NCI-H2196 treated with DMSO at 0.1 percent for 48 hours (cell line): ENCODE data around the gene FRAS1.

ENCODE experiments used
- DNase-seq: peaks from one replicate; lab custom pipeline; 2025; ENCODE audit not compliant: unreplicated experiment; lab: John Stamatoyannopoulos, UW

Gene FRAS1

GRCh38 chr4:78568640-78569305 is 511.6 kb downstream of the FRAS1 start:
- no peak for DNase-seq

GRCh38 chr4:78569306-78569821 is 512.2 kb downstream of the FRAS1 start:
- DNase-seq: no peak

- DNase-seq: no peak
Measured at GRCh38 chr4:78570117-78570516, 513.0 kb downstream of the FRAS1 start.

- no peak for DNase-seq
Measured at GRCh38 chr4:78571804-78572203, 514.7 kb downstream of the FRAS1 start.

- DNase-seq: no peak
Measured at GRCh38 chr4:78578674-78579425, 521.7 kb downstream of the FRAS1 start.

- no peak for DNase-seq
Measured at GRCh38 chr4:78581618-78582017, 524.5 kb downstream of the FRAS1 start.

GRCh38 chr4:78584863-78585547 is 527.9 kb downstream of the FRAS1 start:
- no peak for DNase-seq

GRCh38 chr4:78585633-78586032 is 528.5 kb downstream of the FRAS1 start:
- DNase-seq: no peak

DNA sequence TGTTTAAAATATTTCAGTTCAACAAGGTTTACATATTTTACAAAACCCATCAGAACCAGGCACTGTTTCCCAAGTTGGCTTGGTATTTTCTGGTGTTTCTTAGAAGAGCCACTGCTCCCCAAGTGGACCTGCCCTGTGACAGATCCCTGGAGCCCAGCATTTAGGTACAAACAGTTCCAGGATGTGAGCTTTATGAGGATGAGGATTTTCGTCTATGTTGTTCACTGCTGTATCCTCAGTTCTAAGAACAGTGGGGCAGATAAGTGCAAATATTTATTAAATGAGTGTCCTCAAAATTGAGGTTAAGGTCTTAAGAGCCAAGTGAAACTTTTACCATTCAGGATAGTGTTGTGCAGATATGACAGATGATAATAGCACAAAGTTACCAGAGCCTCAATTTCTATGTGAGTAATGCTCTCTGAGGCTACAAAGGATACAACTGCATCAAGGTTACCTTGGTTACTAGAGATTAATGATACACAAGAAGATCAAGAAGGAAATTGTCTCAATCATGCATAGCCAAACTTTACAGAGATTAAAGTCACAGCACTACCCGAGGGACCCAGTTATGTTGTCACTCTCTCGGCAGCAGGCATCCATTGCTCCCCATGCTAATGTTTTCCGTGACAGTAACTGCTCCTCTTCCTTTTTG is 531.9 kb downstream of the FRAS1 start:
- no peak for DNase-seq

DNA sequence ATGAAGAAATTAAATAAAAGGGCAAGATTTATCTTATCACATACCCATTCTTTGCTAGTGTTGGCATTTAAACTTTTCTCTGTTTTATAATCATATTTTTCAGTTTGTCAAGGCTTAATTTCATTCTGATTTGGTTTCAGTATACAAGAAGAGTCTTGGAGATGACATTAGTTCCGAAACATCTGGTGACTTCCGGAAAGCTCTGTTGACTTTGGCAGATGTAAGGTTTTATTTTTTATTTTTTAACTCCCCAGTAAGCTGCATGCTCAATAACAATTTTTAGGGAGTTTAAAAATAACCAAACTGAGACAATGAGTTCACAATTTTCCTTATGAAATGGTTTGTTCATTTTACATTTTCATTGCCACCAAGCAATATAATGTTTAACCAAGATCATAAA is 534.3 kb downstream of the FRAS1 start:
- no peak for DNase-seq

- DNase-seq: no peak
Measured at GRCh38 chr4:78592088-78592783, 535.1 kb downstream of the FRAS1 start.
